DOHH2 (cell line): ENCODE results near the gene RAVER1.

Experiments
- H3F3A ChIP-seq: fragments of 200-600 bp; sonication (generic), shearing (Covaris generic); 2 replicates; pipeline ENCODE4 v1.6.0; 2016; ENCODE audit warnings: antibody characterized with exemption, mild to moderate bottlenecking; ENCODE audit not compliant: control insufficient read depth, insufficient read depth
- H3K27ac ChIP-seq: fragments of 200-600 bp; sonication (generic); 2 replicates; pipeline ENCODE4 v1.5.1; 2014; ENCODE audit warnings: low read depth, mild to moderate bottlenecking, low read length, moderate library complexity
- H3K27me3 ChIP-seq: fragments of 200-600 bp; sonication (generic); 2 replicates; pipeline ENCODE4 v1.6.1; 2014; ENCODE audit warnings: mild to moderate bottlenecking, low read length, mixed read lengths; ENCODE audit not compliant: control insufficient read depth
- H3K36me3 ChIP-seq: fragments of 200-600 bp; sonication (generic); 2 replicates; pipeline ENCODE4 v1.6.1; 2014; ENCODE audit warnings: mild to moderate bottlenecking, low read length, moderate library complexity, mixed read lengths; ENCODE audit not compliant: control insufficient read depth
- H3K4me1 ChIP-seq: fragments of 200-600 bp; sonication (generic); 2 replicates; pipeline ENCODE4 v1.6.1; 2014; ENCODE audit warnings: mild to moderate bottlenecking, low read length, mixed read lengths; ENCODE audit not compliant: control insufficient read depth
- H3K4me2 ChIP-seq: fragments of 200-600 bp; sonication (generic); 2 replicates; pipeline ENCODE4 v1.6.0; 2014; ENCODE audit warnings: mild to moderate bottlenecking, low read length, moderate library complexity
- H3K4me3 ChIP-seq: fragments of 200-600 bp; sonication (generic); 2 replicates; pipeline ENCODE4 v1.5.1; 2014; ENCODE audit warnings: mild to moderate bottlenecking, low read length, mixed read lengths
- H3K79me2 ChIP-seq: fragments of 200-600 bp; sonication (generic); 2 replicates; pipeline ENCODE4 v1.6.1; 2014; ENCODE audit warnings: mild to moderate bottlenecking, low read length, mixed read lengths; ENCODE audit not compliant: control insufficient read depth
- H3K9me2 ChIP-seq: fragments of 200-600 bp; sonication (generic); replicated peaks from 2 replicates; pipeline ENCODE4 v1.6.1; 2014; ENCODE audit warnings: mild to moderate bottlenecking, low read length, mixed read lengths; ENCODE audit not compliant: control insufficient read depth
- H3K9me3 ChIP-seq: fragments of 200-600 bp; sonication (generic); 2 replicates; pipeline ENCODE4 v1.6.1; 2014; ENCODE audit warnings: antibody characterized with exemption, low read length, mixed read lengths; ENCODE audit not compliant: control insufficient read depth, insufficient read depth
- H4K20me1 ChIP-seq: fragments of 200-600 bp; sonication (generic); 2 replicates; pipeline ENCODE4 v1.6.0; 2014; ENCODE audit warnings: low read depth, mild to moderate bottlenecking, antibody characterized with exemption, low read length, moderate library complexity; ENCODE audit not compliant: control insufficient read depth, insufficient read depth
- CTCF ChIP-seq: fragments of 200-600 bp; sonication (generic); IDR thresholded peaks from one replicate; pipeline ENCODE4 v1.5.1; 2014; ENCODE audit warnings: antibody characterized with exemption, mild to moderate bottlenecking, low read depth, low read length; ENCODE audit not compliant: poor library complexity, severe bottlenecking
- EZH2phosphoT487 ChIP-seq: fragments of 200-600 bp; sonication (generic); IDR thresholded peaks from 2 replicates; pipeline ENCODE4 v1.6.1; 2017; ENCODE audit warnings: borderline replicate concordance, mild to moderate bottlenecking, antibody characterized with exemption, low read length, moderate library complexity, mixed read lengths

The RAVER1 gene

GRCh38 chr19:10325732-10326131 is 7.6 kb downstream of the RAVER1 start:
- no peak overlapping the region for H3K4me3 ChIP-seq
- peaks cover 92% of the 10 kb centered on the region for H3K36me3 ChIP-seq
- no peaks in the 10 kb centered on the region for H3K9me2 ChIP-seq
- H3F3A ChIP-seq, result no peaks in the 10 kb centered on the region
- H3K79me2 ChIP-seq, result peaks cover 37% of the 10 kb centered on the region
- H3K27me3 ChIP-seq, result no peaks in the 10 kb centered on the region
- H3K4me1 ChIP-seq, result no peaks in the 10 kb centered on the region
- TF ChIP-seq EZH2phosphoT487 (no peak), CTCF (no peak)
- 0 out of 2 replicates have a peak, but pooled peaks cover 6% of the 10 kb centered on the region for H4K20me1 ChIP-seq
- H3K9me3 ChIP-seq, result no peaks in the 10 kb centered on the region
- H3K27ac ChIP-seq, result no peak overlapping the region
- H3K4me2 ChIP-seq, result no peak overlapping the region

- no peaks in the 10 kb centered on the region for H3K4me1 ChIP-seq
- no peaks in the 10 kb centered on the region for H4K20me1 ChIP-seq
- H3K27ac ChIP-seq, result no peak overlapping the region
- H3K4me3 ChIP-seq, result no peak overlapping the region
- H3F3A ChIP-seq, result peaks cover 6% of the 10 kb centered on the region; the same call in 1 of the 2 replicates
- no peaks in the 10 kb centered on the region for H3K27me3 ChIP-seq
- no peaks in the 10 kb centered on the region for H3K9me2 ChIP-seq
- no peaks in the 10 kb centered on the region for H3K9me3 ChIP-seq
- H3K4me2 ChIP-seq, result no peak overlapping the region
- TF ChIP-seq EZH2phosphoT487 (no peak), CTCF (no peak)
- H3K79me2 ChIP-seq, result peaks cover 3% of the 10 kb centered on the region
- H3K36me3 ChIP-seq, result peaks cover 85% of the 10 kb centered on the region
Measured at GRCh38 chr19:10321874-10322835, 11.2 kb downstream of the RAVER1 start.

GRCh38 chr19:10321417-10321797 is 11.9 kb downstream of the RAVER1 start:
- H4K20me1 ChIP-seq, result no peaks in the 10 kb centered on the region
- no peak overlapping the region for H3K4me3 ChIP-seq
- no peaks in the 10 kb centered on the region; the same call in 1 of the 2 replicates for H3K79me2 ChIP-seq
- no peak overlapping the region for H3K27ac ChIP-seq
- TF ChIP-seq EZH2phosphoT487 (no peak), CTCF (no peak)
- H3K4me1 ChIP-seq, result peaks cover under 1% of the 10 kb centered on the region
- peaks cover 87% of the 10 kb centered on the region for H3K36me3 ChIP-seq
- peaks cover 10% of the 10 kb centered on the region for H3F3A ChIP-seq
- no peaks in the 10 kb centered on the region for H3K27me3 ChIP-seq
- H3K9me3 ChIP-seq, result no peaks in the 10 kb centered on the region
- no peaks in the 10 kb centered on the region for H3K9me2 ChIP-seq
- no peak overlapping the region for H3K4me2 ChIP-seq
